K562 (cell line): Measurements from ENCODE around the gene QKI.

Source experiments
- ARHGAP35 ChIP-seq: fragments of 450-650 bp; IDR thresholded peaks from 2 replicates; pipeline ENCODE4 v1.6.1; 2018; ENCODE audit not compliant: partially characterized antibody
- BACH1 ChIP-seq: fragments of 200-800 bp; sonication (Bioruptor generic); IDR thresholded peaks from 2 replicates; pipeline ENCODE4 v1.6.1; 2016; ENCODE audit warnings: missing genetic modification characterization, missing compliant biosample characterization
- ETS1 ChIP-seq: conservative IDR thresholded peaks from 2 replicates; pipeline ENCODE4 v1.6.1; 2011; ENCODE audit warnings: low read depth, mild to moderate bottlenecking, low read length; ENCODE audit not compliant: control insufficient read depth
- KLF13 ChIP-seq: fragments of 450-650 bp; IDR thresholded peaks from 2 replicates; pipeline ENCODE4 v1.6.1; 2016; ENCODE audit warnings: missing genetic modification characterization, low read depth, mild to moderate bottlenecking, missing compliant biosample characterization, moderate library complexity, borderline replicate concordance
- MAFK ChIP-seq: IDR thresholded peaks from 2 replicates; pipeline ENCODE4 v1.6.1; 2011; ENCODE audit warnings: low read length, improper control_type of control experiment
- MIER1 ChIP-seq: fragments of 450-650 bp; IDR thresholded peaks from 2 replicates; pipeline ENCODE4 v1.6.1; 2016; ENCODE audit warnings: antibody characterized with exemption, mild to moderate bottlenecking, low read depth
- NFYB ChIP-seq: IDR thresholded peaks from 2 replicates; pipeline ENCODE4 v1.6.1; 2011; ENCODE audit warnings: mild to moderate bottlenecking, moderate library complexity; ENCODE audit not compliant: insufficient read length; ENCODE audit errors: extremely low read depth
- POLR2A ChIP-seq: fragments of 450-650 bp; conservative IDR thresholded peaks from 2 replicates; pipeline ENCODE4 v1.6.1; 2016
- ZNF280B ChIP-seq: fragments of 250-450 bp; sonication (Bioruptor Pico); IDR thresholded peaks from 2 replicates; pipeline ENCODE4 v1.5.1; 2021; ENCODE audit warnings: mild to moderate bottlenecking

- TF ChIP-seq NFYB: no peak
- no peak for TF ChIP-seq KLF13 (tag)
- no peak for TF ChIP-seq MAFK
- TF ChIP-seq ZNF280B: no peak
- no peak for TF ChIP-seq MIER1
- no peak for TF ChIP-seq POLR2A
- no peak for TF ChIP-seq ARHGAP35
- TF ChIP-seq BACH1 (tag): no peak
- no peak for TF ChIP-seq ETS1
Measured at GRCh38 chr6:163463795-163464194, 49.3 kb downstream of the QKI start.
